HG03558 (cell line): ENCODE data around the gene CCDC169.
"Not testable (repeated sequence)": the region's sequence is repeated elsewhere in the genome, so short reads cannot be mapped to it uniquely, and the experiment has no call there.

ENCODE experiments used
- ATAC-seq: cut with Tn5 transposase; IDR thresholded peaks from one replicate; pipeline ENCODE4 v1.9.1; 2021; ENCODE audit warnings: moderate number of reproducible peaks; ENCODE audit not compliant: unreplicated experiment; ENCODE audit errors: extremely low read depth

The CCDC169 gene

DNA sequence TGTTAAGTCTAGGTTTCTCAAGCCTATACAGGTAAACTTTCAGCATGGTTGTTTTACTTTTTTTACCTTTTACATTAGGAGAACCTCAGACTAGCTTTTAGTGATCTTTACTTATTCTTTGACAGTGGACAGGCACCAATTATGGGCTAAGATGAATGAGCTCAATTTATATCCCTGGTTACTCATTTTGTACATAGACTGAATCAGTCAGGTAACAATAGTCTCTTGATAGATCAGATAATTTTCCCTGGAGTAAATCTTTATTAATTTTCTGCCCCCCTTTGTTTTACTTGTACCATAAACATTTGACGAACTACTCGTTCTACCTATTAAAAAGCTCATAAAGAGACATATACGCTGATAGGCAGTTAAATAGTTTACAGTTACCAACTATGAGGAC is 25.8 kb upstream of the CCDC169 start:
- ATAC-seq = no peak

DNA sequence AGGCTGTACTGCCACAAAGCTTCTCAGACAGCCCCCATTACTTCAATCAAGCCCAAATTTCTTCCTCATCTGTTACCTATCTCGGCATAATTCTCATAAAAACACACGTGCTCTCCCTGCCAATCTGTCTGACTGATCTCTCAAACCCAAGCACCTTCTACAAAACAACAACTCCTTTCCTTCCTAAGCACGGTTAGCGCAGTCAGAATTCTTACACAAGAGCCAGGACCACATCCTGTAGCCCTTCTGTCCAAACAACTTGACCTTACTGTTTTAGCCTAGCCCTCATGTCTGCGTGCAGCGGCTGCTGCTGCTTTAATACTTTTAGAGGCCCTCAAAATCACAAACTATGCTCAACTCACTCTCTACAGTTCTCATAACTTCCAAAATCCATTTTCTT is 22.2 kb upstream of the CCDC169 start:
- ATAC-seq = not testable (repeated sequence)

DNA sequence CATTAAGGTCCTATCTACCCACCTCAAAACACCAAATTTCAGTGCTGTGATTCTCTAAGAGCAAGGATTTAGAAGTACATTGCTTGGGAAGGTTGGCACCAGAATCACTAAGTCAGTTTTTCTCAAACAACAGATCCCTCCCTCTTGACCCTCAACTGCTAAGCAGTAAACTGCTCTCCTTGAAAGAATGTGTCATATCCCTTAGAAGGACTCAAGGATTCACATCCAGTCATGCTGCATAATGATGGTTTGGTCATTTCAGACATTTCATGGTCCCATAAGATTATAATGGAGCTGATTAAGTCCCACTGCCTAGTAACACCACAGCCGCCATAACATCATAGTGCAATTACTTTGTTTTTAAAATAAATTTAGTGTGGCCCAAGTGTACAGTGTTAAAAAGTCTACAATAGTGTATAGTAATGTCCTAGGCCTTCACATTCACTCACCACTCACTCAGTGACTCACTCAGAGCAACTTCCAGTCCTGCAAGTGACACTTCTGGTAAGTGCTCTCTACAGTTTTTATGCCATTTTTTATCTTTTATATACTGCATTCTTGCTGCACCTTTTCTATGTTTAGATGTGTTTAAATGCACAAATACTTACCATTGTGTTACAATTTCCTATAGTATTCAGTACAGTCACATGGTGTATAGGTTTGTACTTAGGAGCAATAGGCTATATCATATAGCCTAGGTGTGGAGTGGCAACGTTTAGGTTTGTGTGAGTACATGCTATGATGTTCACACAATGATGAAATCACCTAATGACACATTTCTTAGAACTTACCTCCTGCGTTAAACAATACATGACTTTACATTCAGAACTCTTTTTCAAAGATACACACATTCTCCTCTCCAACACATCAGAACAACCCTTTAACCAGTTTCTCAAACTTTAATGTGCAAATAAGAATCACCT is 15.7 kb upstream of the CCDC169 start:
- ATAC-seq = no peak

DNA sequence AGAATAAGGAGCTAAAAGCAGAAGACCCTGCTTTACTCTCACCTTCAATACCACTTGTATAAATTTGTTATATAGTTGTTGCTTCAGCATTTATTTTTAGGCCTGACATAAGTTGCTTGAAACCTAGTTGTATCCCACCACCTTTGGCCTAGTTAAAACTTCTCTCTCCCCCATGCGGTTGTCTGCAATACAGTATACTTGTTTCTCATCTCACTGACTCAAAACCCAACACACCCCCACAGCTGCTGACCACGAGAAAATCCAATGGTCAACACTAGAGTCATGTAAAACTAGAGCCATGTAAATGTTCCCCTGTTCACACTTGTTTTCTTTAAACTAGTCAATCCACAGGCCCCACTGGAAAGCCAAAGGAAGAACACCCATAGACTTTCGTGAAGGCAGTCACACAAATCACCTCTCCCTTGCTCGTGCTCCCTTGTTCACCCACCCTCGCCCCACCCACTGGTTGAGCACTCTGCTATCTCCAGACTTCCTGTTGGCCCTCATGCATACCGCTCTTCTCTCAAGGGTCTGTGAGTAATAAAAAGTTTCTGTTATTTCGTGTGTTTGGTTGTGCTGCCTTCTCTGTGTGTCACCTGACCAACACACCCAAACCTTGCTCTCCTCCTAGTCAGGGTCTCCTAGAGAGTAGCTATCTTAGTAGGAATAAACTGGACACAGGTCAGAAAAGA is 12.9 kb upstream of the CCDC169 start:
- no peak for ATAC-seq

DNA sequence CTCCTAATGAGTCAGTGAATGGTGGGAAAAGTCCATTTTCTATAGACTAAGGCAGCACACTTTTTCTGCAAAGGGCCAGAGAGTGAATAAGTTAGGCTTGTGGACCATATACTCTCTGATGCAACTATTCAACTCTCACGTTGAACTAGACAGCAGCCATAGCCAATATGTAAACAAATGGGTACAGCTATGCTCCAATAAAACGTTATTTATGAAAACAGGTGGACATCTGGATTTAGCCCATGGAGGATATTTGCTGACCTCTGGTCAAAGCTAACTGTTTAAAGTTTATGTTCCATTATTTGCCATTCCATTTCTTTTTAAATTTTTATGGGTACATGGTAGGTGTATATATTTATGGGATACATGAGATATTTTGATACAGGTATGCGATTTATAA is 4.7 kb upstream of the CCDC169 start:
- ATAC-seq = no peak

DNA sequence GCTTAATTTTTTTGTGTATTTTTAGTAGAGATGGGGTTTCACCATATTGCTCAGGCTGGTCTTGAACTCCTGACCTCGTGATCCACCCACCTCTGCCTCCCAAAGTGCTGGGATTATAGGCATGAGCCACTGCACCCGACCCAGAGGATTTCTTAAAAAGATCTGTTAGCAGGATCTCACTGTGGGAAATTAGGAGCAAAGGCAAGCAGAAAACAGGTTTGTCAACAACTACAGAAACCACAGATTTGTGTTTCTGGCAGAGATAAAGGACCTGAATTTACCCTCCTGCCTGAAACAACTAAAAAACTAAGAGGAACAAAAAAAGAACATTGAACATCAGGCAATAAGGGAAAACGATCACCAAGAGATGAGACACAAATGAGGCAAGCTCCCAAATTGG is 1.9 kb upstream of the CCDC169 start:
- ATAC-seq = not testable (repeated sequence)

DNA sequence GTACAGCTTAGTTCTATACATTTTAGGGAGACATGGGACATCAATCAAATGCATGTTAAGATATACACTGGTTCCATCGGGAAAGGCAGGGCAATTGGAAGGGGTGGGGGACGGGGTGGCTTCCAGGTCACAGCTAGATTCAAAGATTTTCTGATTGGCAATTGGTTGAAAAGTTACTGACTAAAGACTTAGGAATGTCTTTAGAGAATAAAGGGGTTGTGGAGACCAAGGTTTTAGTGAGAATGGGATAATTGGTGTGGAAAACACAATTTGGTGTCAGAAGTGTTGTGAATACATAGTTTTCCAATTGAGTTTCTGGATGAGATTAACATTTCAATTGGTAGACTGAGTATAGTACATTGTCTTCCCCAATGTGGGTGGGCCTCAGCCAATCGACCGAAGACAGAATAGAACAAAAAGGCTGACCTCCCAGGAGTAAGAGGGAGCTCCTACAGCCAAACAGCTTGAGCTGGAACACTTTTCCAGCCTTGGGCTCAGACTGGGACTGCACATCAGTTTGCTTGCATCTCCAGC is 988 bp upstream of the CCDC169 start:
- no peak for ATAC-seq

DNA sequence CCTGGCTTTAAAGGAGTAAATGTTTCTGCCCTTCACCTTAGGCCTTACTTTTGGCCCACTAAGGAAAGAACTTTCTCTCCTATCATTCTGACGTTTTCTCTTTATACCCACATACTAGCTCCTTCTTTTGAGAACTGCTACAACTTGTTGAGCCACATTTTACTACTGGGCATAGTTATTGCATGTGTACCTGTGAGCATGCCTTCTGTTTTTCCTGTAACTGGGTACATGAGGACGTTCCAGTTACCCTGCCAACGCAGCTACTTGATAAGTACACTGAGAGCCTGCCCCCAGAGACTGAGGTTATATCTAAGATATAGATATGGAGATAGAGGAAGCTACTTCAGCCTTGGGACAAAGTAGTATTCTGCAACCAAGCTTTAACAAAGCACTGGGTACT is 3.5 kb downstream of the CCDC169 start:
- no peak for ATAC-seq

DNA sequence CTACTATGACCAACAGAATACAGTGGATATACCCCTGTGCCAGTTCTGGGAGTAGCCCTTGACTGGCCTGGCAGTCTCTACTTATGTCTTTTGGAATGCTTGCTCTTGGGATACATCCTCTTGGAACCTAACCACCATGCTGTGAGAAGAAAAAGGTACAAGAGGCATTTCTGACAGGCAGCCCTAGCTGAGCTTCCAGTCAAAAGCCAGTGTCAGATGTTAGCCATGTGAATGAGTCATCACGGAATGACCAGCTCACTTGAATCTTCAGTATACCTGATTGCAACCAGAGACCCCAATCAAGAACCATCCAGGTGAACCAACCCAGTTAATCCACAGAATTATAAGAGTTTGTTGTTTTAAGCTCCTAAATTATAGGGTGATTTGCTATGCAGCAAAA is 4.1 kb downstream of the CCDC169 start:
- no peak for ATAC-seq

DNA sequence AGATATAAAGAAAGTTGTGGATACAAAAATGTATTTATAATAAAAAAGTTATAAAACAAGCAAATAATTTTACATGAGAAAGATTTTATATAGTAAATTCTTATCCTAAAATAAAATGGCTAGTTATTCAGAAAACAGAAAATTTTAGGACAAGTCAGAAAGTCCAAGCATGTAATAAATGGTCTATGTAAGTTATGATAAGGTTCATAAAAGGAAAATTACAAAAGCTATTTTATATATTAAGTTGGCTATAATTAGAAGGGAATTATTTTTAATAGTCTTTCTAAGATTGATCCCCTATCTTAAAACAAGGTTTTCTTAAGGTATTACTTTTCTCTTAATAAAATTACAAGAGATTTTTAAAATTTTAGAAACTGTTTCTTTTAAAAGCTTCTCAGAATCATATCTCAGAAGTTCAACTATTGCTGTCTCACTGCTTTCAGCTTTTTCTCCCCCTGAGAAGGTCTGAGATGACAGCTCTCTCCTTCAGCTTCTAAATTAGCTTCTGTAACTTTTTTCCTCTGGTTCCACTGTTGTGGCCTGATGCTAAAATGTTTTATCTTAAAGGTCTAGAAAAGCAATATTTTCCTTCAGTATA is 8.7 kb downstream of the CCDC169 start:
- no peak for ATAC-seq

DNA sequence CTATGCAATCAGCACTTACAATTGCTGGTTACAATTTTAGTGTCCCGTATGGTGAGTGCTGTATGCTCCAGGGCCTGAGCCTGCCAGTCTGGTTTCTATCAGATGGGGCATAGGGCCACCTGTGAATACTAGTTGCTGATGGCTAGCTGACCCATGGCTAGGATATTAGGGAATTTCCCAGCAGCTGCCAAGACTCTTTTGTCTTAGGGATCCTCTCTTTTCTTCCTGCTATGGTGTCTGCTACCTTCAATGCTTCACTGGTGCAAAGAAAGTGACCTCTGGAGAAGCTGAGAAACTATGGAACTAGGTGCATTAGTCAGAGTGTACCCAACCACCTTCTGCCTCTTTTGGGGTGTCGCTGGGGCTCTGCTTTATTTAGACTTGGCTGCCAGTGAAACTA is 11.6 kb downstream of the CCDC169 start:
- ATAC-seq = no peak

DNA sequence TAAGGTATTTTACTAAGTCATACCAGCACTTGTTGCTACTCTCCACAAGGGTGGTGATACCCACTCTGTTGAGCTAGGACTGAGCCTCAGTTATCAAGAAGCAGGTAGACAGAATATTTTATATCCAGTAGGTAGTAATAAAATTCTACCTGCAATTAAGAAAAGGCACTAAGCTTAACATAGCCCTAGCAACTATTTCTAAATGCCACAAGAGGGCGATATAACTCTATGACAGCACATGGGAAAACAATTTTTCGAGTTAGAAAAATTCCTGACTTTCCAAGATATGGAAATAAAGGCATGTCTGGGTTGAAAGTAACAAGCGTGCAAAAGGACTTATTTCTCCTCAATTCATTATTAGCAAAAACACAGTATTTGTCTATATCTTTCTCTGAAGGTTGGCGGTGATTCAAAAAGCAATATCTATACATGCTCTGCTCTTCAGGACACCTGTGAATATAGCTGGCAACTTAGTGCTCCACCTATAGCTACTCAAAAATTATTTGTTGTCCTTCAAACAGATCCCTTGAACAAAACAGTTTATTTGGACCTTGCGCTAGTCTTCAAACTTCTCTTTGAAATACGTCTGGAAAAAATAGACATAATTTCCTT is 14.7 kb downstream of the CCDC169 start:
- ATAC-seq = no peak

DNA sequence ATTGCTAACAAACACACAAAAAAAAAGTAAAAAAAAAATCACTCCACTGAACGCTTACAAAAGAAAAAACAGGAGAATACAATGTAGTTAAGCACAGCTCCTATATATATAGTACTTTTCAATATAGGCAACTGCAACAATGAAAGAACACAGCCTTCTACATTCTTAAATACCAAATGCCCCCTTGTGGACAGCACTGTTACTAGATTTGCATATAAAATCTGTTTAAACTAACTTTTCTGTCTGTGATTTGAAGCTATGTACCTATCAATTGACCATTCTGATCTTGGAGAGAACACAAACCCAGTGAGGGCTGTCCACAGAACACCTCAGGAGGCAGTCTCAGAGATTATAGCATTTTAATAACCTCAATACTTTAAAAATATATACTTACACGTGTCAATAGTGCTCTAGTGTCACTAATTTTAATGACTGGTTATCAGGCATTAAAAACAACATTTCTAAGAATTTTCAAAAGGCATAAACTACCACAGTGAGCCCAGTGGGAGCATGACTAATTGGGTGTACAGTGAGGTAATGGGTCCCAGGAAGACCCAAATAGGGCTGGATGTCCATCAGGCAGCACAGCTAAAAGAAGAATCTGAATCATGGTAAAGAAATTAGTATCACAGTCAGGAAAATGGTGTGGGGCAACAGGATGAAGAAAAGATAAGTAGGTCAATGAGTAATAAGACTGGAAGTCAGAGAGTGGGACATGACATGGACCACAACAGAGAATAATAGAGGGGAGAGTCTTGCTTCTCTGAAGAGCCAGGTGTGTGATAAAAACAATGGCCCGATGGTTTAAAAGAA is 22.2 kb downstream of the CCDC169 start:
- no peak for ATAC-seq

DNA sequence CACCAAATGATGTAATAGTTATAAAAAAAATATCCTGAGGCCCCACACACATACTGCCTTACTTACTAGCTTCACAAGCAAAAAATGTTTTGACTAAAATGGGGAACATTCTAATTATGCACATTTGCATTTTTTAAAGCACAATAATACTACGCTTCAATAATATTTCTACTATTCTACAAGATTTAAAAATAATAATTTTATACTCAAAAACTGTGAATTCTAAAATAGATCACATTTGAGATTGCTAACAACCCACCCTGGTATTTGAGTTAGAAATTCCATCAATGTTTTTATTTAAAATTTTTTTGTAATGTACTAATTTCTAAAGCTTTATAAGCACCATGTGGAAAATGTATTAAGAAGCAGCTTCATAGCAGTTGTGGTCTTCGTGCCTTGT is 24.2 kb downstream of the CCDC169 start:
- ATAC-seq = no peak

DNA sequence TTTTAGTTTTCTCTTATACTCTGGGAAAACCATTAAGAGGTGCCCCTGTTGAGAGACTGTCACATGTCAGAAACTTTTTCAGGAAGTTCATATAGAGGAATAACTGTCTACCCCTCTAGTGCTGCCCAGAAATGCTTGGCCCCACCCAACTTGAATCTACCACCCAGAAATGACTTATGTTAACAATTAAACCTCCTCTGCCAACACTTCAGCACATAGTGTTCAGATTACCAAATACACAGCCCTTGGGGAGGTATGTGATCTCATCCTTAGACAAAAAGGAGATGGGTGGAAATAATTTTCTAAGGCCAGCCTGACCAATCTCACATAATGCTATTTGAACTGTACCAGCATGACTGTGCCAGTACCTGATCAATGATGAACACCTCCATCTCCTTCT is 35.6 kb downstream of the CCDC169 start:
- no peak for ATAC-seq

DNA sequence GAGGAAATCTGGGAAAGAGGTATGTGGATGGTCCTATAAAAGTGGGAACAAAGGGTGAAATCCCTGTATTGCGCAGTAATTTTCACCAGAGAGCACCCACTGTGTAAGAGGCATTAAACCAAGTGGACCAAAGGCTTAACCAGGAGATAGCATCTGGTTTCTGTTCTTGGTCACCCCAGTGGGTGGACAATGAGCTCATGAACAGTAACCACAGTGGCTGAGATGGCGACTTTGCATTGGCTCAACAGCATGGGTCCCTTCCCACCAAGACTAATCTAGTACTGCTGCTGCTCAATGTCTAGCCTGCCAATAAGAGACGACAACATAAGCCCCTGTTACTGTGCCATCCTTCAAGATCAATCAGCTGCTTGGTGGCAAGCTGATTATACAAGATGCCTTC is 36.6 kb downstream of the CCDC169 start:
- ATAC-seq = no peak

DNA sequence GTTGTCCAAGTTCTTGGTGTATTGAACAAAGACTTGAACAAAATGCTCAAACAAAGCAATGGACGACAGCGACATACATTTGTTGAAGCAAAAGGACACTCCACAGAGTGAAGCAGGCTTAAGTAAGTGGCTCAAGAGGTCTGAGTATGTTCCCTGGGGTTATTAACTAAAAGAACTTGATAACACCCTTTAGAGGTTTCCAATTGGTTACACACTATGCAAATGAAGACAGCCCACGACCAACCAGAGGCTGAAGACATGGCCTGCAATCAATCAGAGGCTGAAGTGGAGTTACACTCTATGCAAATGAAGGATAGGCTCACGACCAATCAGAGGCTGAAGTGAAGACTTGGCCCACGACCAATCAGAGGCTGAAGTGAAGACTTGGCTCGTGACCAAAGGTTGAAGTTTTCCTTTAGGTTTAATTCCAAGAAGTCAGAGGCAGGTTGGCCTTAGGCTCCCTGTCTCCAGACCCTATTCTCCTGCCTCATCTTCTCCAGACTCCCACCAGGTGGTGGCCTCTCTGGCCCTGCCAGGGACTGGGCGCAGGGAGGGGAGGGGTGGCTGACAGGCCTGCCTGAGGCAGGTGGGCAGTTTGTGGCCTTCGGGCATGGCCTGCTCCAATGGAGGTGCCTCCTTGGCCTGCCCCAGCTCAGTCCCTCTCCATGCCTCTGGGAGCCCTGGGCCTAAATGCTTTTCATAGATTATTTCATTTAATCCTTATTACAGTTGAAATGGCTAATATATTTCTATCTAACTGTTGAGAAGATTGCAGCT is 38.1 kb downstream of the CCDC169 start:
- no peak for ATAC-seq

DNA sequence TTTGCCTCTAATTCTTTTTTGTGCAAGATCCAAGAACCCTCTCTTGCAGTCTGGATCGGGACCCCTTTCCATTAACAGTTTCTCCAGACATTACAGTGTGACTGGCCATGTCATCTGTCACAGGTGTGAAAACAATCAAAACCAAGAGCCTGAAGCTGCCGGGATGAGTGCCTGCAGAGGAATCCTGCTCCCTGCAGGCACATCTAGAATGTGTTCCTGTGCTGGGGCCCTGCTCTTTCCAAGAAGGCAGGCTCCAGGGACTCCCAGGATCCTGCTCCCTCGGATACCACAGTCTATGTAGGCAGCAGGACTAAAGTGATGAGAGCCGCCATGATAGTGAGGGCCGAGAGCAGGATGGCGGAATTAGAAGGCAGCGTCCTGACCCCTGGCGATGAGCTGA is 38.8 kb downstream of the CCDC169 start:
- ATAC-seq = no peak

DNA sequence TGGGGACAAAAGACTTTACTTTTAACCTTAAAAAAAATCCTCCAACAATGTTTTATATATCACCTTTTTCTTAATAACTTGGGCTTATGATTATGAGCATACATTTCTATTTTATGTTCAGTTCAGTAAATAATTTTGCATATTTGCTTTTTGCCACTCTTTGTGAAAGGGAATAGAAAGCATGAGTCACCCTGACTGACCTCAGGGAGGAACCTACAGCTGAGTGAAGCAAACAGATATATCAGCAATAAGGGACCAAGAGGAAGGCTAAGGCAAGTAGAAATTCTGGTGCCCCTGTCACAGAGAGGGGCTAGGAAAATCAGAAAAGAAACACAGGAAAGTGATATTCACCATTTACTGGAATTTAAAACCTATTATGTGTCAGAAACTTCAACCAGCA is 46.1 kb downstream of the CCDC169 start:
- ATAC-seq = no peak
